GDM1 (cell line): ENCODE results near the gene DNAL1.
"Not testable (repeated sequence)": the region's sequence is repeated elsewhere in the genome, so short reads cannot be mapped to it uniquely, and the experiment has no call there.

Experiments
- DNase-seq: peaks from one replicate; lab custom pipeline; 2025; lab: John Stamatoyannopoulos, UW

The DNAL1 gene

GRCh38 chr14:73640796-73641365 is 3.9 kb upstream of the DNAL1 start:
- DNase-seq: no peak

GRCh38 chr14:73645248-73645610 is 443 bp downstream of the DNAL1 start:
- DNase-seq: no peak

- DNase-seq: no peak
Observed at GRCh38 chr14:73651005-73651404, 6.2 kb downstream of the DNAL1 start.

- DNase-seq: no peak
Observed at GRCh38 chr14:73655851-73656250, 11.1 kb downstream of the DNAL1 start.

- not testable (repeated sequence) for DNase-seq
Observed at GRCh38 chr14:73659202-73659601, 14.4 kb downstream of the DNAL1 start.

GRCh38 chr14:73660511-73660910 is 15.7 kb downstream of the DNAL1 start:
- DNase-seq: no peak

- no peak for DNase-seq
Observed at GRCh38 chr14:73661872-73662271, 17.1 kb downstream of the DNAL1 start.

- DNase-seq: no peak
Observed at GRCh38 chr14:73662487-73662943, 17.7 kb downstream of the DNAL1 start.

- no peak for DNase-seq
Observed at GRCh38 chr14:73663548-73664212, 18.9 kb downstream of the DNAL1 start.

- DNase-seq: no peak
Observed at GRCh38 chr14:73665130-73665529, 20.3 kb downstream of the DNAL1 start.

- no peak for DNase-seq
Observed at GRCh38 chr14:73666583-73666982, 21.8 kb downstream of the DNAL1 start.

GRCh38 chr14:73667854-73668253 is 23.1 kb downstream of the DNAL1 start:
- no peak for DNase-seq

GRCh38 chr14:73674986-73675385 is 30.2 kb downstream of the DNAL1 start:
- no peak for DNase-seq

GRCh38 chr14:73678698-73679097 is 33.9 kb downstream of the DNAL1 start:
- DNase-seq: no peak

GRCh38 chr14:73680821-73681220 is 36.0 kb downstream of the DNAL1 start:
- DNase-seq: no peak

- no peak for DNase-seq
Observed at GRCh38 chr14:73684627-73685026, 39.8 kb downstream of the DNAL1 start.

- DNase-seq: no peak
Observed at GRCh38 chr14:73685328-73685727, 40.5 kb downstream of the DNAL1 start.

GRCh38 chr14:73686901-73687300 is 42.1 kb downstream of the DNAL1 start:
- DNase-seq: no peak

GRCh38 chr14:73694083-73694482 is 49.3 kb downstream of the DNAL1 start:
- DNase-seq: no peak

- no peak for DNase-seq
Observed at GRCh38 chr14:73695082-73695481, 50.3 kb downstream of the DNAL1 start.

- DNase-seq: no peak
Observed at GRCh38 chr14:73695997-73696396, 51.2 kb downstream of the DNAL1 start.

- DNase-seq: no peak
Observed at GRCh38 chr14:73696466-73697400, 51.9 kb downstream of the DNAL1 start.

GRCh38 chr14:73700325-73700724 is 55.5 kb downstream of the DNAL1 start:
- no peak for DNase-seq
